ENCODE results near the gene TFB2M.
"Not testable (repeated sequence)": the region's sequence is repeated elsewhere in the genome, so short reads cannot be mapped to it uniquely, and the experiment has no call there.

TFB2M gene, protein sequence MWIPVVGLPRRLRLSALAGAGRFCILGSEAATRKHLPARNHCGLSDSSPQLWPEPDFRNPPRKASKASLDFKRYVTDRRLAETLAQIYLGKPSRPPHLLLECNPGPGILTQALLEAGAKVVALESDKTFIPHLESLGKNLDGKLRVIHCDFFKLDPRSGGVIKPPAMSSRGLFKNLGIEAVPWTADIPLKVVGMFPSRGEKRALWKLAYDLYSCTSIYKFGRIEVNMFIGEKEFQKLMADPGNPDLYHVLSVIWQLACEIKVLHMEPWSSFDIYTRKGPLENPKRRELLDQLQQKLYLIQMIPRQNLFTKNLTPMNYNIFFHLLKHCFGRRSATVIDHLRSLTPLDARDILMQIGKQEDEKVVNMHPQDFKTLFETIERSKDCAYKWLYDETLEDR

DNA sequence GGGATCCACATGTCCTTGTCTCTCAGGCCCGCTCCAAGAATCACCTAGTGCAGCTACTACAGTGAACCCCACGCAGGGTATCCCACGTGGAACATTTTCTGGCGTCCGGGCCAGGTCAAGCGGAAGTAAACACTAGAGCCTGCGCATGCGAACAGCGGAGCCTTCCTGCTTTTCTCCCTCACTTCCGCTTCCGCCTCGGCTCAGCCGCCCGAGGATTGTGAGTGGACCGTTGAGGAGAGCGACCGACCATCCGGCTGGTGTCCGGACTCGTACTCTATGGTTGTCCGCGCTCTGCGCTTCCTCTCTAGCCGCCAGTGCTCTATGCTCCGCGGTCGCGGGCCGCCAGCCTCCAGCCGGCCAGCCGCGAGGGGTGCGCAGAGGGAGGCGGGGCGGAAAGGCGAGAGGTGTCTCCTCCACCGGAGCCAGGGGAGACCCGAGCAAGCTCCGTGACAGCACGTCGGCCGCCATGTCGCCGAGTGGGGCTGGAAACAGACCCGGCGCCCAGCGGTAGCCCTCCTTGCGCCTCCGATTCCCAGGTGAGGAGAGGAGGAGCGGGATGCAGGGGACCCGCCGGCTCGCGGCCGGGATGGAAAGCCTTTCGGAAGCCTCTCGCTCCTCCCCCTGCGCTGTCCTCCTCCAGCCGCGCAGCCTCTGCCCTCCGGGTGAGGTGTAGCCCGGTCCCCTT is at the start of gene TFB2M, which contains the start of gene CNST:
Gene TFB2M, minus strand, starts transcription at position 134 of the 685 bp plus-strand sequence. Its CDS starts 123 bp downstream, at position 11.
Gene CNST, plus strand, starts transcription at position 329 of the 685 bp plus-strand sequence. CDS start 25,107 bp downstream, outside the sequence.
- DNase-seq = peak; percentile 94

DNA sequence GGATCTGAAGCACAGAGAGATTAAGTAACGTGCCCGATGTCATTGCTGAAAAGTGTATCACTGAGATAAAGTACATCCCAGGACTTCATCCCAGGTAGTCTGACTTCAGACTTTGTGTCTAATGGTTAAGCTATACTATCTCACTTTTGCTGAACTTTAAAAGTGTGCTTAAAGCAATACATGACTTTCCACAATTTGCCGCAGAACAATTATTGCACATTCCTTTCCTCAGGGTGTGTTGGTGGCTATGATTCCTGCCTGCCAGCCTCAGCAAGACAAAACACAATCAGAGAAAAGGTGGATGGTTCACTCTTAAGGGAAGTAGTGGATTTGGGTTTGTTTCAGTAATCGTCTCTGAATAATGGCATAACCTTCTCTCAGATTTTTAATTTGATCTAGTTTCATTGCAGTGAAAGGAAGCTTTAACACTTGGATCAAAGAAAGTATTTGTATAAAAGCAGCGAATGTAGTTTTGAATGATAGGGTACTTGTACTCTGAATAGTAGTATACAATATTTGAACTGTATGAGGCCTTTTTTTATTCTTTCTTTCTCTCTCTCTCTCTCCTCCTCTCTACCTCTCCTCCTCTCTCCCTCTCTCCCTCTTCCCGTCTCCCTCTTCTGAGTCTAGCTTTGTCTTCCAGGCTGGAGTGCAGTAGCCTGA is 47.2 kb upstream of the TFB2M start:
- DNase-seq = no peak

DNA sequence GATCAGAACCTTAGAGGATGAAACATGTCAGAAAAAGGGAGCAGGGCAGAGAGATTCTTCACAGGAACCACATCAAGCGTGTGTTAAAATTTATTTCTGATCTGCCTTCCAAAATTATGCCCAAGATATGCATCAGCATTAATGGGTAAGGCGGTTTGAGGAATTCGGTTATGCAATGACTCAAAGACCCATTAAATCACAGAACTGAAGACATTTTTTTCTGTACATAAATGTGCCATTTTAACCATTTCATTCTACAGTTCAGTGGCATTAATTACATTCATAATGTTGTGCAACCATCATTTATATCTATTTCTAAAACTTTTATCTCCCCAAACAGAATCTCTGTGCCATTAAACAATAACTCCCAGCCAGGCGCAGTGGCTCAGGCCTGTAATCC is 43.6 kb upstream of the TFB2M start:
- no peak for DNase-seq

DNA sequence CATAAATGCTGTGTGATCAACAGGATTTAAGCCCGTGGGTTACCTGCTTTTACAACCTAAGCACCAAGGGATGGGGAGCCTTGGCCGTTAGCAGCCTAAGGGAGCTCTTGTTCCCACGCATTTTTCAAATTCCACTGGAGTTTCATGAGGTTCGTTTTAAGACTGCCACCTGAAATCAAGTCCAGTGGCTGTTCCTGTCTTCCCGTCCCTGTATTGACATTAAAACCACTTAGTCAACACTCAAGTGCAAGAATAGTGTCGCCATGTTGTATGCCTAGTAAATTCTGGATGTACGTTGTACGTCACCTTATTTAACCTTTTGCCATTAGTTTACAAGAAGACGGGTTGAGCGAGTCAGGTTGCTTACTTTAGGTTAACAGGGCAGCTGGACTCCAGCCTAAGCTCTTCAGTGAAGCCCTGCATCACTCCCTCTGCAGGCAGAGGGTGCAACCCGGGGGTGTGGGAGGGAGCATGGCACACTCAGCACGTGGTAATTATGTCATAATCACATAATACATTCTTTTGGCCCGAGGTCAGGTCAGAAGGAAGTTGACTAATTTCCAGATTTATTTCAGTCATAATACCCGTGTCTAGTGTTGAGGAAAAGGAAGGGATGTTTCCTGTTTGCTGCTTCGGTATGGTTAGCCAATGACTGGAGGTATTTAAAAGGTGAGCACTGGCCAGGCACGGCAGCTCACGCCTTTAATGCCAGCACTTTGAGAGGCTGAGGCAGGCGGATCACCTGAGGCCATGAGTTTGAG is 42.7 kb upstream of the TFB2M start:
- no peak for DNase-seq

DNA sequence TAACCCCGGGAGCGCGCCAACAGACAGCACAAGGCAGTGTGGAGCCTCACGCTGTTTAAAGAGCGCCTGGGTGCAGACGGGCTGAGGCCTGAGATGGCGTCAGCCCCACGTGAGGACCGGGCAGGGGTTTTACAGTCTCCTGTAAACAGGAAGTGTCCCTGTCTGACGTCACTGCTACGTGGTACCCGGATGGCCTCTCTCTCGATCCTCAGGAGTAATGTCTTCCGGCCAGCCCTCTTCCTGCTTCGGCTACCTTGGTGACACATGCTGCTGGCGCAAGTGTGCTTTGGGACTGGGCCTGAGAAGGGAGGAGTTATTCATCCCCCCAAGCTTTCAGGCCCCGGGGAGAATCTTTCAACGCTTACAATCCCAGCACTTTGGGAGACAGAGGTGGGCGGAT is 41.4 kb upstream of the TFB2M start:
- DNase-seq = no peak

DNA sequence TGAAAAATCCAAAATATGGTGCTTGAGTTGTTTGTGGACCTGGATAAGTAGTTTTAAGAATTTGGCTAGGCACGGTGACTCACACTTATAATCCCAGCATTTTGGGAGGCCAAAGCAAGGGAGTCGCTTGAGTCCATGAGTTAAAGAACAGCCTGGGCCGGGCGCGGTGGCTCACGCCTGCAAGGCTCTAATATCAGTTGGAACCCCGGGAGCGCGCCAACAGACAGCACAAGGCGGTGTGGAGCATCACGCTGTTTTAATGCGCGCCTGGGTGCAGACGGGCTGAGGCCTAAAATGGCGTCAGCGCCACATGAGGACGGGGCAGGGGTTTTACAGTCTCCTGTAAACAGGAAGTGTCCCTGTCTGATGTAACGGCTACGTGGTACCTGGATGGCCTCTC is 39.2 kb upstream of the TFB2M start:
- not testable (repeated sequence) for DNase-seq

DNA sequence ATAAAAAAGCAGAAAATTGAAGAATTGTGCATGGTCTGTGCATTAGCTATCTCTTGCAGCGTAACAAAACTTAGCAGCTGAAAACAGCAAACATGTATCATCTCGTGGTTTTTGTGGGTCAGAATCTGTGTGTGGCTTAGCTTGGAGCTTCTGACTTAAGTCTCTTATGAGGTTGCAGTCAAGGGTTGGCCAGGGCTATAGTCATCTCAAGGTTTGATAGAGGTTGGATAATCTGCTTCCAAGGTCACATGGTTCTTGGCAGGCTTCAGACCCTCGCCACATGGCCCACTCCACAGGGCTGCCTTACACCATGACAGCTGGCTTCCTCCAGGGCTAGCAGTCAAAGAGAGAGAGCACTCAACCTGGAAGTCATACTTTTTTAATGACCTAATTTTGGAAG is 36.1 kb upstream of the TFB2M start:
- peak; percentile 12 for DNase-seq

DNA sequence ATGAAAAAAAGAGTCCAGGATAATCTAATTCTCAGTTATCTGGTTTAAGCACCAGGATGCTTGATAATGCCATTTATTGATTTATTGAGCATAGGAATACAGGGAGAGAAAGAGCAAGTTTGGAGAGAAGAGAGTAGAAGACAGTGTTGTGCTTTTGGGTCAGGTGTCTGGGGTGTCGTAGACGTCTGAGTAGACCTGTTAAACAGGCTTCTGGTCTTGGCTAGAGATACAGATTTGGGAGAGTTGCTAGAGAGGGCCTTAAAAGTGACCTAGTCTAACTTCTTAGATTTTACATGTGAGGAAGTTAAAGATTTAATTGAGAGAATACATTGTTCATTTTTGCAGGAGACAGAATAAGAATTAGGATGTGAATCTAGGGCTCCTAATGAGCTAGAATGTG is 34.5 kb upstream of the TFB2M start:
- DNase-seq = no peak

DNA sequence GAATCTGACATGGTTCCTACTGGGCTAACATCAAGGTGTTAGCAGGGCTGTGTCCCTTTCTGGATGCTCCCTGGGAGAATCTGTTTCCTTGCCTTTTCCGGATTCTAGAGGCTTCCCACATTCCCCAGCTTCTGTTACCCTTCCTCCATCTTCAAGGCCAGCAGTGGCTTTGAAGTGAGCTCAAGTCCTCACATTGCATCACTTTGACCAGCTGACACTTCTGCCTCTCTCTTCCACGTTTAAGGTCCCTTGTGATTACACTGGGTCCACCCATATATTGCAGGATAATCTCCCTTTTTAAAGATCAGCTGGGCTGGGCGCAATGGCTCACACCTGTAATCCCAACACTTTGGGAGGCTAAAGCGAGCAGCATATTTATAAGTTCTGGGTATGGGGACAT is 33.3 kb upstream of the TFB2M start:
- DNase-seq = no peak

DNA sequence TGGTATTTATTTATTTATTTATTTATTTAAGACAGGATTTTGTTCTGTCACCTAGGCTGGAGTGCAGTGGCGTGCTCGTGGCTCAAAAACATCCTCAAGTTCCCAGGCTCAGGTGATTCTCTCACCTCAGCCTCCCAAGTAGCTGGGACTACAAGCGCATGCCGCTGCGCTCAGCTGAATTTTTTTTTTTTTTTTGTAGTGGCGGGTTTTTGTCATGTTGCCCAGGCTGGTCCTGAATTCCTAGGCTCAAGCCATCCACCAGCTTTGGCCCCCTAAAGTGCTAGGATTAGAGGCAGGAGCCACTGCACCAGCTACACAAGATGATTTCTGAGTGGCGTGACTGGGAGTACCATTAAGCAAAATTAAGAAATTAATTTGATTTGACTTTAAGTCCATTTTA is 31.9 kb upstream of the TFB2M start:
- no peak for DNase-seq

DNA sequence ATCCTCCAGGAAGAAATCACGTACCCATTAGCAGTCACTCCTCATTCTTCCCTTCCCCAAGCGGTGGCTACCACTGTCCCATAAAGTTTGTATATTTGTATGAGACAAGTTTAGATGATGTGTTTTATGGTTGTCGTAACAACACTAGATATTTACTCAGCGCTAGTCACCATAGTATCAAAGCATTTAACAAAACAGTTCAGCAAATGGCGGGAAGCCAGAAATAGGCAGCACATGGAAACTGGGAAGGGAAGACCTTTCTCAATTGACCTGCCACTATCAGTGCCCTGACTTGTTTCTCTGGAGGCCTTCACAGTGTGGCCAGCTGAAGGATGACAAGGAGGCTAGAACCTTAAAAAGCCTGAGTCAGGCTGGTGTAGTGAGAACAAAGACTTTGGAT is 31.3 kb upstream of the TFB2M start:
- DNase-seq = no peak

DNA sequence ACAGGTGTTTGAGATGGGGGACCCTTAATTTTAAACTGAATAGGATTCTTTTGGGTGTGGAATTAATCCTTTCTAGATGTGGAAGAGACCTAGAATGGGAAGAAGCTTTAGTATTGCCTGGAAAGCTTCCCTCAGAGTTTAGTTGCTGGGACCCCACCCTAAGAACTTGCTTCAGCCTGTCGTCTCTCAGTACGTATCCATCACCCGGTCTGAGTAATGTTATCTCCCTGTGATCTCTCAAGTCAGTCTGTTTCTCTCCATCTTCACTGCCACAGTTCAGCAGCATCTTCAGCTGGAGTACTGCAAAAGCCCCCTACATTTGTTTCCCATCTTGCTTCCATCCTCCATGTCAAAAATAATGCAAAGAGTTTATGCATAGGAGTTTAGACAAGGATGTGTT is 29.1 kb upstream of the TFB2M start:
- DNase-seq = no peak

DNA sequence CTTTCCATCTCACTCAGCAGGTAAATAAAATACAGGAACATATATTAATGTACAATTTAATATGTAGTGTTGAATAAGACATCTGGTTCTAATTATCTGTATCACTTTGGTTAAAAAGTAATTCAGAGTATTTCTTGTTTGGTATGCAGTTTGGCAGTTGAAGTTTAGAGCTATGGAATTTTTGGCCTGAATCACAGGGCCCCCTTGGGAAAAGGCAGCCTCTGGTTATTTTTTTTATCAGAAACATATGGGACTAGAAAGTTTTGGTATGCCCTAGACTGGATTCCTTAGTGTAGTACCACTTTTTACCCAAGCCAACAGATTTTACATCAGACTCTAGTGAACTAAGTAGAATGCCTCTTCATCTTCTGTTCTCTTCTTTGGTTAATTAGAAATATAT is 26.6 kb upstream of the TFB2M start:
- DNase-seq = no peak

DNA sequence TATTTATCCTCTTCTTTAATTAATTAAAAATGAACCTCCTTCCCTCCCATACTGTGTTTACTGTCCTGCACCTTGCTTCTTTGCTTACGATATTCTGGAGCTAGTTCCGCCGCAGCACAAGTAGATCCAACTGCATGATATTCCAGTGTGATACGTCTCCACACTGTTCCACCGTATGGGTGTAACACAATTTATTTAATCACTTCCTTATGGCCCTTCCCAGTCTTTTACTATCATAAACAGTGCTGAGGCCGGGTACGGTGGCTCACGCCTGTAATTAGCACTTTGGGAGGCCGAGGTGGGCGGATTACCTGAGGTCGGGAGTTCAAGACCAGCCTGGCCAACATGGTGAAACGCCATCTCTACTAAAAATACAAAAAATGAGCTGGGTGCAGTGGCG is 25.9 kb upstream of the TFB2M start:
- no peak for DNase-seq

DNA sequence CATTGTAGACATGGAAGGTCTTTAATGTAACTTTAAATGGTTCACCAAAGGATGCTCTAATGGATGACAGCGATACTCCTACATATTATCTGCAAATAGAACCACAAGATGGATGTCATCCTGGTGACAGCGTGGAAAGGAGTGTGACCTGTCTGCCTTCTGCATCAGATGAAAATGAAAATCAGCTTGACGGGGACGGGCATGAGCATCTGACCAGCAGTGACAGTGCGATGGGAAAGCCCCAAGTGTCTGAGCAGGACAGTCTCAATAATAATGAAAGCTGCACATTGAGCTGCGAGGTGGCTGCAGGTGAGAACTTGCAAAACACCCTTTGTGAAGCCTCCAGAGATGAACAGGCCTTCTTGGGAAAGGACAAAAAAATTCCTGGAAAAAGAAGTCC is 25.4 kb upstream of the TFB2M start:
- no peak for DNase-seq

DNA sequence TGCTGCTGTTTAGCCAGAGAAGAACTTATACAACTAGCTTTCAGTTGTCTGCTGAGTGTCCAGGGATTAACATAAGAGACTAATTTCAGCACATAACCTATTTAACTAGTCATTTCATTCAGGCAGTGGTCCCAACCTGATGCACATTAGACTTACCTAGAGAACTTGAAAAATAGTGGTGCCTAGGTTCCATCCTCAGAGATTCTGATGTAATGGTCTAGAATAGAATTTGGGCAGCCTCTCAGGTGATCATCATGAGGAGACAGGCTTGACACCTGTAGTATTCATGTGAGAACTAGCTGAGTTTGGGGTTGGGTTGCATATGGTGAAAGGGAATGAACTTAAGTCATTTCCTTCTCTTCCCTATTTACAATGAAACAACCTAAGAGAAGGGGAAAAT is 25.0 kb upstream of the TFB2M start:
- no peak for DNase-seq

DNA sequence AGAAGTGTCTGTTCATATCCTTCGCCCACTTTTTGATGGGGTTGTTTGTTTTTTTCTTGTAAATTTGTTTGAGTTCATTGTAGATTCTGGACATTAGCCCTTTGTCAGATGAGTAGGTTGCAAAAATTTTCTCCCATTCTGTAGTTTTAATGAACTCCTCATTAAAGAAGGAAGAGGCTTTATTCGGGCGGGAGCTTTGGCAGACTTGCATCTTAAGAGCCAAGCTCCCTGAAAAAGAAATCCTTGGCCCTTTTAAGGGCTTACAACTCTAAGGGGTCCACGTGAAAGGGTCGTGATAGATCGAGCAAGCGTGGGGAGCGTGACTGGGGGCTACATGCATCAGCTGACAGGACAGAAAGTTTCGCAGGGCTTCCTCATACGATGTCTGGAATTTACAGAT is 23.9 kb upstream of the TFB2M start:
- not testable (repeated sequence) for DNase-seq

DNA sequence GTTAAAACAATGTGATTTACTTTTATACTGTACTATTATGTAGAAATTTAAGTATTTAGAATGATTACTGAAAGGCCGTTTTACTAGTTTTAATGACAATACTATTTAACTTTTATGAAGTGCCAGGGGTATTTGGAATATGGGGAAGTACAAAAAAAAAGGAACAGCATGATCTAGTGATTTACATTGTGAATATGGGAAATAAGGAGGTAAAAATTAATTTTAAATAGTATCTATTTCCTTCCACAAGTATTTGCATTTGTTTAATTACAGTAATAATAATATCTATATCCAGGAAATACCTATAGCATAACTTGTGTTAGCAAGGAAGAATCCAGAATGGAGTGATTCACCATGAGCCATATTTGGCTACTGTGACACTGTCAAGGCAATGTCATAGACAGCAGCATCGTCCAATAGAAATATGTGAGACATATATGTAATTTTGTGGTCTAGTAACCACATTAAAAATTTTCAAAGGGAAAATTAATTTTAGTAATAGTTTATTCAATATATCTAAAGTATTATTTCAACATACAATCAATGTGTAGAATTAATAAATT is 22.2 kb upstream of the TFB2M start:
- no peak for DNase-seq

DNA sequence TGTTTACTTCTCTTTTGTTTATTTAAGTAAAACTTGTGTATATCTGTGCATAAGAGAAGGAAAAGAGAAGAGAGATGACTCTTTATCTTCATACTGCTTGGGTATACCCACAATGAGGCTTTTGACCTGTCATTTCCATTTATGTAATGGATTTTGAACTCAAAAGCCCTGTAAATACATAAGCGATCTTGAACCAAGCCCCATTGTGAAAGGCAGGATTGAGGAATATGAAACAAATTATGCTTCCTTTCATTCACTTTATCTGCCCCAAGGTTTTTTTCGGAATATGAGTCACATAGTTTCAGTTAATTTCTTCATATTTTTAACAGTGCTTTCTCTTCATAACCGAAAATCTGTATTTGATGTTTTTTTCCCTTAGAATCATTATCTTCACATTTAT is 21.5 kb upstream of the TFB2M start:
- DNase-seq = no peak

DNA sequence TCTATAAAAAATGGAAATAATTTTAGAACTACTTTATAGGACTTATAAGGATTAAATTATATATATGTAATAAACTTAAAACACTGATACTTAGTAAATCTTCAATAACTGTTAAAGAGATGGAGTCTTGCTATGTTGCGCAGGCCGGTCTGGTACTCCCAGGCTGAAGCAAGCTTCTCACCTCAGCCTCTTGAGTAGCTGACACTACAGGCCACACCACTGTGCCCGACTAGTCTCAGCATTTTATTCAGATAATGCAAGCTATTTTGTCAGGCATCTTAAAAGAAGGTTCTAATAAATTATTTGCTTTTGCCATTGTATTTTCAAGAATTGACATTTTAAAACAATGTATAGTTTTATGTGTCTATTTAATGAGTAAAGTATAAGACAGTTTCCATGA is 21.0 kb upstream of the TFB2M start:
- DNase-seq = no peak

DNA sequence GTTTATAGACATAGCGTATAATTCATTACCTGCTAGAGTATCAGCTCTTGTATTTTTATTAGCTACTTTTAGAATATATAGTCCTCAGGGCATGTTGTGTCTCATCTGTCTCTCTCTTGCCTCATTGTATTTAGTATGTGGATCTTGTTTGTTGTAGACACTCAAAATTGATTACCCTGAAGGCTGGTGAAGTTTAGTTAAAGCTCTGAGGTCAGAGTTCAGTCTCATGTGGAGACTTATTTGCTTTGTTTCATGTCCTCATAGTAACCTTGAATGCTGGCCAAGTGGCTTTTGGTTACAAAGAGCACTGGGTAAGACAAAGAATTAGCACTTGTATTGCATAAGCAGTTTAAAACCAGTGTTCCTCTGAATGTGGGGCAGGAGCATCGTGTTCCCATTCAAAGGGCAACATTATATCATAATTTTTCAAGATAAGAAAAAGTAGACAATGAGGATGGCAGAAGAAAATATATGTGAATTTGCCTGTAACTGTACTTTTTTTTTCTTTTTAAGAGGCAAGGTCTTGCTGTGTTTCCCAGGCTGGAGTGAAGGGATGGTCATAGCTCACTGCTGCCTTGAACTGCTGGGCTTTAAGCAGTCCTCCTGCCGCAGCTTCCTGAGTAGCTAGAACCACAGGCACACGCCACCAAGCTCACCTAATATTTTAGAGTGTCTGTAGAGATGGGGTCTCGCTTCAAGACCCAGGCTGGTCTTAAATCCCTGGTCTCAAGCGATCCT is 17.6 kb upstream of the TFB2M start:
- no peak for DNase-seq

DNA sequence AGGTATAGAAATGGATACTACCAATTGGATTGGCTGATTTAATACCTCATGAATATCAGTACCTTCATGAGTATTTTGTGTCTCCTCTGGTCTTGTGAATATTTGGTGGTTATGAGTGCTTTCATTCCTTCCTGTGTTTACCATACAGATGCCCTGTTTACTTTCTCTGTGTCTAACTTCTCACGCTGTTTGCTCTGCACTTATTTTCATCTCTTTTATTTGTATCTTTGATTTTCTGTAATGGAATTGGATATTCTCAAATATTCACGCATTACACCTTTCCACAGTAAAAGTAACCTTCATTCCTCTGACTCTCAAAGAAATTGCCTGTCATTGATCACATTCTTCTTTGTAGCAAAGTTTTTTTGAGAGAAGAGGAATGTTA is 17.0 kb upstream of the TFB2M start:
- no peak for DNase-seq

Data from CD4-positive, alpha-beta T cell treated with Interleukin-10 for 1 hour (primary cell).